Ecto neural progenitor cell (in vitro differentiated cells): Measurements from ENCODE around the gene POLN.
A peak's percentile ranks its signal among the peaks of the same experiment; 100 is the strongest.
"Not testable (repeated sequence)": the region's sequence is repeated elsewhere in the genome, so short reads cannot be mapped to it uniquely, and the experiment has no call there.

Source experiments
- DNase-seq: peaks from one replicate; pipeline ENCODE4 v3.0.0-alpha.2; 2018; ENCODE audit warnings: low spot score

Gene POLN

DNA sequence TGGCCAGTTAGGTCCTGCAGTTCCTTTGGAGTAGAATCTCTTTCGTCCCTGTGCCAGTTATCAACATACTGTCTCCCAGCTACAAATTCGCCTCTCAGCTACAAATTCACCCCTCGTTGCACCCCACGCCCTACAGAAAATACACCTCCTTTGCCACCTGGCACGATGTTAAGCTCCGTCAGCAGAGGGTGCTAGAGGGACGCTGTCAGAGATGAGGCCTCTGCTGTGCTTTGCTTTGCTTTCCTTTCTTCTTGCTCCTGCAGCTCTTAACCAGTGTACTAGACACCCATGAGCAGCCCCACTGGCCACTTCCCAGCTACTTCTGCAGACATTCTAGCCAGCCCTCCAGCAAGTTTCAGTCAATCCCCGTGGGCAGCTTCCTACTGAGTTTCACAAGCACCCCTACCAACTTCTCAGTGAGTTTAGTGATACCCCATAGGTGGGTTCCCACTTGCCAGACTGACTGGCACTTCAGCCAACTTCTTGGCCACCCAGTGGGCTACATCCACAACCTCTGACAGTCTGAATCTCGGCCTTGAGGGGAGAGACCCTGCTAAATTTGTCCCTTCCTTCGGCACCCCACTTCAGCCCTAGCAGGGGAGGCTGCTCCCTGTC lies 21.8 kb downstream of the POLN start:
- DNase-seq: peak; percentile 76

DNA sequence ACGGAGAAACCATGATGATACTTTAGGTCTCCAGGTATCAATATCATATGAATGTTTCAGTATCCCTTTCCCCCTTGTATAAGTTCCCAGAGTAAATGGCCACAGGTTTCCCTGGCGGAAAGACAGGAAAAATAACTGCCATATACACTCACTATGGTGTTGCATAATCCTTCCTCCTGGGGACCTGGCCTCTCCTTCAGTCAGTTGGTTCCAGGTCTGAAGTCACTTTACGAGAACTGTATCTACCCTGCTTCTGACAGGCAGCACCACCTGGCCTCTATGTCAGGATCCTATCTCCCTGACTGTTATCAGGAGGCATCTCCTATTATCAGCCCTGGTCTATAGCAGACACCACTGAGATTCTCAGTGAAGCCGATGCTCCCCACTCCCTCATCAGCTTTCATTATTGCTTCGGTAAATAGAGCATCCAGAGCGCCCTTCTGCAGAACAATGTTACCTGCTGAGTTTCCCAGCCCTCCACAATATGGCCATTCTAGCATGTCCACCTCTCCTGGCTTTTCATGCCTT lies 22.6 kb downstream of the POLN start:
- DNase-seq: no peak

DNA sequence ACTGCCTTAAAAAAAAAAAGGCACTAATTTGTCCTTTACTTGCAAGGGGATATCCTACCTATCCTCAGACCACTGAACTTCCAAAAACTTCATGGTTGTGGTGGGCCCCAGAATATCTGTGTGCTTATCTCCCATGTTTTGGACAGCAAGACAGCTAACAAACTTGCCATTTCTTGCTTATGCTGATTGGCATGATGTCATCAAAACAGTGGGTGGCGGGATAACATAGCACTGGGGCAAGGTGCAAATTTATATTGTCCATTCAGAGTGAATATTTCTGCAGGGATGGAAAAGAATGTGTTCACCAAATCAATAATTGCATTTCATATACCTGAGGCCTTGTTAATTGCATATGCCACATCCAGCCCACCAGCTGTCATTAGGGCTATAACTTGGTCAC lies 23.5 kb downstream of the POLN start:
- no peak for DNase-seq

DNA sequence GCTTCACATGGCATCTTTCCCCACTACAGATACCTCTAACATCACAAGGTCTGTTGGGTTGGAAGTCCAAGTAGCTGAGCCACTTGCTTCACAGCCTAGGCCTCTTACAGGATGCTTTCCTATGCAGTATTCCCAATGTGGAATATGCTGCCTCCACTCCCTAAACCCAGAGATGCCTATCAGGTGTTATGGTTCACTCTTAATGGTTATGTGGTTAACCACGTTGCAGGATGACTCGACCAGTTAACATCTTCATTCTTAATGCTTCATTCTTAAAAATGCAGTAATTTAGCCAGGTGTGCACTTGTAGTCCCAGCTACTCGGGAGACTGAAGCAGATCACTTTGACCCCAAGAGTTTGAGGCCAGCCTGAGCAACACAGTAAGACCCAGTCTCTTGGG lies 24.2 kb downstream of the POLN start:
- DNase-seq: no peak

GRCh38 chr4:2212831-2213230 lies 29.1 kb downstream of the POLN start:
- no peak for DNase-seq

- DNase-seq: not testable (repeated sequence)
These were observed 39.1 kb downstream of the POLN start for GRCh38 chr4:2202789-2203188.

- DNase-seq: no peak
These were observed 47.4 kb downstream of the POLN start for GRCh38 chr4:2194496-2194895.

DNA sequence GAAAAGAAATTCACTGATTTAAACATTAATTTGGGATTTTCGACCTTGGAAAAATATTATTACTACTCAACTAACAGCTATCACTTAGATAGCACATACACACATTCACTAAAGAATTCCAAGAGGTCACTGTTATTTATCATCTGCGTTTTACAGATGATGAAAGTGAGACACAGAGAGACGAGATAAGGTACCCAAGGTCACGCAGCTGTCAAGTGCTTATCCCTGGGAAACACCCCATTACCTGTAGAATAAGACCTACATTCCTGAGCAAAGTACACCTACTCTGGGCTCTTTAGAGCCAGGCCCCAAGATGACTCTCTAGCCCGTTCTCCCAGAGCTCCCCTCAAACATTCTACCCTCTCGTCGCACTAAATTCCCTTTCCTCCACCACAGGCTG lies 48.6 kb downstream of the POLN start:
- no peak for DNase-seq

- no peak for DNase-seq
These were observed 55.1 kb downstream of the POLN start for GRCh38 chr4:2186865-2187172.

- no peak for DNase-seq
These were observed 55.6 kb downstream of the POLN start for GRCh38 chr4:2186133-2186864.

GRCh38 chr4:2183394-2183793 lies 58.5 kb downstream of the POLN start:
- DNase-seq: no peak

DNA sequence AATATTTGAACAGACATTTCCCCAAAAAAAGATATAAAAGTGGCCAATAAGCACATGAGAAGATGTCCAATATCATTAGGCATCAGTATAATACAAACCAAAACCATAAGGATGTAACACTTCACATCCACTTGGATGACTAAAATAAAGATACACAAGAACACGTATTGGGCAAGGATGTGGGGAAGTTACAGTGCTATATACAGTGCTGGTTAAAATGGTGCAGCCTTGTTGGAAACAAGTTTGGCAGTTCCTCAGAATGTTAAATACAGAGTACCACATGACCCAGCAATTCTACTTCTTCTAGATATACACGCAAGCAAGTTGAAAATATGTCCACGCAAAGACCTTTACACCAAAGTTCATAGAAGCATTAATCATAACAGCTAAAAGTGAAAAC lies 58.9 kb downstream of the POLN start:
- DNase-seq: no peak

- no peak for DNase-seq
These were observed 61.5 kb downstream of the POLN start for GRCh38 chr4:2180410-2180809.

DNA sequence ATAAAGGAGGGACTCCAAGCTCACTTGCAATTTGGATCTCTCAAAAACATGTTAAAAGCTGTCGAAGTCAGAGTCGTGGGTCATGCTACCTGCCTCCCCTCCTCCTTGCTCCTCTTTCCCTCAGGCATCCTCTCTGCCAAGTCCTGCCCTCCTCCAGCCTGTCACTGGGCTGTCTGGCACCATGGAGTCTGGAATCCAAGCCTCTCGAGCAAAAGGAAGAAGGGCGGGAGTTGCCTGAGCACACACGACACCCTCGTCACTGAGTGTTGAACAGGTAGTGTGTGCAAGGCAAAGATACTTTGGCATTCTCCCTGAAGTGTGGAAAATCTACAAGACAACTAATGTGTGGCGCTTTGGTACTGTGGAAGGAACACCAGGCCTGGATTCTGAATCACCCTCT lies 62.2 kb downstream of the POLN start:
- DNase-seq: no peak

GRCh38 chr4:2178986-2179385 lies 62.9 kb downstream of the POLN start:
- DNase-seq: no peak

DNA sequence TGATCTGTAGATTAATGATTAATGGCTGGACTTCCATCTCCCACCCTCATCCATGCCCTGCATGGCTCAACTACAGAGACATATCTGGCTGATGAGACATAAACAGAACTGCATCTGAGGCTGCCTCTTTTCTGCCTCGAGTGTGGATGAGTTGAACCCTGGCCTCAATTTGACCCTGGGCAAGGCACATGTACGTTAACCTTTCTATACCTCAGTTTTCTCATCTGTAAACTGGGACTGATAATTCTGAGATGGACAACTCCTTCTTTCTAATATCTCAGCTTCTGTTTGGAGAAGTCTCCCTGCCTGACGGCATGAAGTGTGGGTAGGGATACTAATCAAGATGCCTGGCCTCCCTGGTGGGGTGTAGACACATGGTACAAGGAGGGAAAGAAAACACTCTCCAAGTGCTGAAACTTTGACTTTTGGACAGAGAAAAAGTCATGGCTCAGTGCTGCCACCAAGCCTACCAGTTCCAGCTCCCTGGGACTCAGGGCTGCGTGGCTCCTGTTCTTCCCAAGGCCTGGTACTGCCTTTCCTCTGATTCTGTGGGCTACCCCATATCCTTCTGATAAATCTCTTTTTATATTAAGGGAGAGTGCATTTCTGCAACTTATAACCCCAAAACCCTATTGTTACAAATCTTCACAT lies 64.4 kb downstream of the POLN start:
- DNase-seq: no peak

- DNase-seq: no peak
These were observed 65.8 kb downstream of the POLN start for GRCh38 chr4:2175990-2176698.

GRCh38 chr4:2174061-2174460 lies 67.9 kb downstream of the POLN start:
- no peak for DNase-seq

DNA sequence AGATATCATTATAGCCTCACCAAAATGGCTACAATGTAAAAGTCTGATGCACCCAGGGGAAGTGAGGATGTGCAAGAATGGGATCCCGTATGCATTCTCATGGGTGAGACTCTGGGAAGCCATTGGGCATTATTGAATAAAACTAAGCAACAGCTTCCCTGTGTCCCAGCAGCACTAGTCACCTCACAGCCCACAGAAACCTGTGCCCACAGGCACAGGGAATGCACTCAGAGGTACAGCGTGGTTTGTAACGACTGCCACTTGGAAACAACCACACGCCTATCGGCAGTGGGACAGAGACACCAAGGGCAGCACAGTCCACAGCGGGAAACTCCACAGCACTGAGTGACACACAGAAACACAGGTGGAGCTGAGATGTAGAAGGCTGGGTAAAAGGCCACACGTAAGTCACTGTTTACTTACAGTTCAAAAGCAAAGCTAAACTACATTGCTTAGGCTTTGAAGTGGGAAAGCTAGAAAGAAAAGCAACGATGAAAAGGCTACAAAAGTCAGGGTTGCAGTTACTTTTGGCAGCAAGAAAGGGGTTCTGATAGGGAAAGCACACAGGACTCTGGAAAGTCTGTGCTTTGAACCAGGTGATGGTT lies 69.2 kb downstream of the POLN start:
- no peak for DNase-seq

- DNase-seq: no peak
These were observed 69.8 kb downstream of the POLN start for GRCh38 chr4:2172161-2172560.

GRCh38 chr4:2168469-2169319 lies 73.2 kb downstream of the POLN start:
- no peak for DNase-seq
